Endothelial cell of umbilical vein (primary cell): ENCODE results near the gene SSNA1. TPM values are rescaled to one million over a fixed set of nuclear protein-coding genes. Genes with fewer than 3 reads are reported as not detected.

Experiments
- BruUV-seq: library from RNA; stranded (reverse); fragments of 400-500 nt; replicated peaks from 2 replicates; lab custom pipeline; 2021; lab: Mats Ljungman, UMichigan
- CTCF ChIA-PET: fragments of 300-600, 350-600 bp; sonication (Branson Sonifier 250); formaldehyde crosslinking; loops from one replicate; lab custom pipeline; 2021; ENCODE audit warnings: antibody characterized with exemption, inconsistent platforms; lab: Charles Lee
- POLR2A ChIA-PET: fragments of 300-600, 350-600 bp; sonication (Branson Sonifier 250); formaldehyde crosslinking; loops from one replicate; lab custom pipeline; 2021; ENCODE audit warnings: antibody characterized with exemption, inconsistent platforms; lab: Charles Lee
- DNase-seq: peaks from one replicate; pipeline ENCODE4 v3.0.0-alpha.2; 2011; ENCODE audit warnings: low read depth, low spot score
- FAIRE-seq: peaks from 2 replicates; lab custom pipeline; 2011; peaks lifted over from hg19 to GRCh38; lab: Jason Lieb, UNC
- H2AFZ ChIP-seq: 2 replicates; pipeline ENCODE4 v1.6.0; 2012; ENCODE audit warnings: low read depth, low read length, control low read depth, inconsistent platforms
- H3K27ac ChIP-seq: 2 replicates; pipeline ENCODE4 v1.5.1; 2011; ENCODE audit warnings: low read depth, mild to moderate bottlenecking, control low read depth, low read length, moderate library complexity; ENCODE audit not compliant: insufficient read depth
- H3K27me3 ChIP-seq, 2 experiments: 2 replicates each; pipeline versions ENCODE4 v1.6.0 to v1.6.1; 2011; ENCODE audit warnings: low read length in 2 of 2, mixed read lengths in 1 of 2; ENCODE audit not compliant: control insufficient read depth in 2 of 2, insufficient read depth in 2 of 2
- H3K36me3 ChIP-seq, 2 experiments: 2 replicates in 1 of 2; 3 replicates in 1 of 2; pipeline ENCODE4 v1.5.1; 2011; ENCODE audit warnings: low read length in 2 of 2, mild to moderate bottlenecking in 1 of 2, moderate library complexity in 1 of 2; ENCODE audit not compliant: control insufficient read depth in 2 of 2, insufficient read depth in 2 of 2; ENCODE audit errors: extremely low read depth in 1 of 2
- H3K4me1 ChIP-seq: 3 replicates; pipeline ENCODE4 v1.5.1; 2011; ENCODE audit warnings: mild to moderate bottlenecking, low read length; ENCODE audit not compliant: control insufficient read depth, insufficient read depth; ENCODE audit errors: extremely low read depth
- H3K4me2 ChIP-seq: 2 replicates; pipeline ENCODE4 v1.6.1; 2011; ENCODE audit warnings: low read length, control low read depth, mixed read lengths; ENCODE audit not compliant: insufficient read depth
- H3K4me3 ChIP-seq, 3 experiments: fragments of 200-600 bp in 1 of 3; sonication (generic), shearing (Covaris generic) in 1 of 3; replicated peaks in 1 of 3; 2 replicates each; pipeline ENCODE4 v1.5.1; 2011 to 2016; ENCODE audit warnings: control low read depth in 3 of 3, low read length in 3 of 3, mild to moderate bottlenecking in 2 of 3, inconsistent platforms in 1 of 3, low read depth in 1 of 3, moderate library complexity in 1 of 3; ENCODE audit not compliant: insufficient read depth in 1 of 3
- H3K79me2 ChIP-seq: 2 replicates; pipeline ENCODE4 v1.6.0; 2012; ENCODE audit warnings: low read length, inconsistent platforms; ENCODE audit not compliant: control insufficient read depth, insufficient read depth
- H3K9ac ChIP-seq: replicated peaks from 2 replicates; pipeline ENCODE3; 2011; ENCODE audit warnings: low read length, control low read depth; ENCODE audit not compliant: insufficient read depth; ENCODE audit errors: extremely low read depth
- H3K9me1 ChIP-seq: replicated peaks from 3 replicates; pipeline ENCODE4 v1.6.0; 2011; ENCODE audit warnings: mild to moderate bottlenecking, low read length; ENCODE audit not compliant: control insufficient read depth, insufficient read depth; ENCODE audit errors: extremely low read depth
- H3K9me3 ChIP-seq: replicated peaks from 2 replicates; pipeline ENCODE4 v1.5.1; 2012; ENCODE audit warnings: low read length, inconsistent platforms; ENCODE audit not compliant: control insufficient read depth, insufficient read depth
- H4K20me1 ChIP-seq: replicated peaks from 2 replicates; pipeline ENCODE3; 2011; ENCODE audit warnings: mild to moderate bottlenecking, low read length; ENCODE audit not compliant: control insufficient read depth, insufficient read depth; ENCODE audit errors: extremely low read depth
- EZH2 ChIP-seq: IDR thresholded peaks from 2 replicates; pipeline ENCODE4 v1.6.1; 2012; ENCODE audit warnings: borderline replicate concordance, low read depth, mild to moderate bottlenecking, moderate library complexity, low read length, inconsistent platforms; ENCODE audit not compliant: severe bottlenecking
- FOS ChIP-seq: IDR thresholded peaks from 2 replicates; pipeline ENCODE4 v1.6.1; 2011; ENCODE audit warnings: mild to moderate bottlenecking, low read length, moderate library complexity, borderline replicate concordance; ENCODE audit not compliant: insufficient read depth
- GATA2 ChIP-seq: IDR thresholded peaks from 2 replicates; pipeline ENCODE4 v1.7.0; 2011; ENCODE audit warnings: low read depth, mild to moderate bottlenecking, moderate library complexity, mixed read lengths, low read length; ENCODE audit not compliant: insufficient read length, insufficient read depth
- JUN ChIP-seq: IDR thresholded peaks from 2 replicates; pipeline ENCODE4 v1.6.1; 2011; ENCODE audit warnings: borderline replicate concordance, low read depth; ENCODE audit not compliant: insufficient read length, insufficient read depth
- MYC ChIP-seq: IDR thresholded peaks from one replicate; pipeline ENCODE4 v1.6.1; 2011; ENCODE audit warnings: mild to moderate bottlenecking, low read depth, low read length
- POLR2A ChIP-seq: IDR thresholded peaks from 2 replicates; pipeline ENCODE4 v1.6.1; 2012; ENCODE audit warnings: low read depth, mild to moderate bottlenecking, control low read depth, low read length
- POLR2AphosphoS5 ChIP-seq: IDR thresholded peaks from 2 replicates; pipeline ENCODE4 v1.6.1; 2012; ENCODE audit warnings: low read depth, mild to moderate bottlenecking, control low read depth, low read length, moderate library complexity; ENCODE audit not compliant: insufficient read depth
- dilution Hi-C: fragments of 300-500 bp; cut with MboI; formaldehyde crosslinking; loops from one replicate; pipeline ENCODE4 v1.15.0; 2019; ENCODE audit warnings: low sequenced_read_pairs; ENCODE audit not compliant: extremely low pct_ligation_motif_present
- intact Hi-C: fragments of 100-400 bp; cut with micrococcal nuclease; formaldehyde crosslinking; loops from one replicate; pipeline ENCODE4 v1.10.0; 2022
- polyA plus RNA-seq, 4 experiments: library from polyadenylated mRNA; depleted of rRNA in 3 of 4; stranded (reverse) in 3 of 4; unstranded in 1 of 4; fragments of >200 nt; gene quantifications; 2 replicates each; pipeline versions ENCODE4 v1.2.1 to v1.2.3, GENCODE V29; 2011 to 2012; ENCODE audit warnings: missing spikeins in 1 of 4
- total RNA-seq: library from RNA; stranded (reverse); gene quantifications from 2 replicates; pipeline ENCODE4 v1.2.3, GENCODE V29; 2021
- TF ChIP-seq, protein P1 (sequence below), 2 donors: IDR thresholded peaks; 1 replicate in 1 of 2; 2 replicates in 1 of 2; pipeline ENCODE4 v1.5.1; 2011; ENCODE audit warnings: low read length in 2 of 2, mild to moderate bottlenecking in 2 of 2, moderate library complexity in 2 of 2, control low read depth in 1 of 2, inconsistent platforms in 1 of 2, low read depth in 1 of 2; ENCODE audit not compliant: insufficient read depth in 1 of 2; ENCODE audit errors: extremely low read depth in 1 of 2
- TF ChIP-seq, protein P2 (sequence below): IDR thresholded peaks from 2 replicates; pipeline ENCODE4 v1.6.1; 2011; ENCODE audit not compliant: insufficient read depth, insufficient read length

Gene SSNA1
- total and polyA plus RNA-seq, 2 donors (not counting 3 experiments of a cell fraction or from before 2014, with no cell fraction given) = 89.0 to 146 TPM

DNA sequence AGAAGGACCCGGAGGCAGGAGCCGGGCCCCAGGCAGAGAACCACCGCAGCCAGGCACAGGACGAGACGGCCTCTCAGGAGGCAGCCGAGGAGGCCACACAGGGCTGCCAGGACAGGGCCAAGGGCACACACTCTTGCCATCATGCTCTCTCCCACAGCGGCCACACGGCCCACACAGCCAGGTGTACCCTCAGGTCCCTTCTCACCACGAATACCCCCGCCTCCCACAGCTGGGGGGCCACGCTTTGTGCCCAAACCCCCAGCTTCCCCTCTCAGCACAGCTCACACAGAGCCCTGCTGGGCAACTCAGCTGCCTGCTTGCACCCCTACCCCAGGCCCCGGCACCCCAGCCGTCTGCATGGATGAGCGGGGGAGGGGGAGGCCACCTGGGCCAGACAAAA lies 5.3 kb downstream of the SSNA1 start:
- TF ChIP-seq POLR2A (no peak), JUN (no peak), POLR2AphosphoS5 (no peak), FOS (no peak), EZH2 (no peak), MYC (no peak), GATA2 (no peak)
- TF ChIP-seq, protein P1, sequence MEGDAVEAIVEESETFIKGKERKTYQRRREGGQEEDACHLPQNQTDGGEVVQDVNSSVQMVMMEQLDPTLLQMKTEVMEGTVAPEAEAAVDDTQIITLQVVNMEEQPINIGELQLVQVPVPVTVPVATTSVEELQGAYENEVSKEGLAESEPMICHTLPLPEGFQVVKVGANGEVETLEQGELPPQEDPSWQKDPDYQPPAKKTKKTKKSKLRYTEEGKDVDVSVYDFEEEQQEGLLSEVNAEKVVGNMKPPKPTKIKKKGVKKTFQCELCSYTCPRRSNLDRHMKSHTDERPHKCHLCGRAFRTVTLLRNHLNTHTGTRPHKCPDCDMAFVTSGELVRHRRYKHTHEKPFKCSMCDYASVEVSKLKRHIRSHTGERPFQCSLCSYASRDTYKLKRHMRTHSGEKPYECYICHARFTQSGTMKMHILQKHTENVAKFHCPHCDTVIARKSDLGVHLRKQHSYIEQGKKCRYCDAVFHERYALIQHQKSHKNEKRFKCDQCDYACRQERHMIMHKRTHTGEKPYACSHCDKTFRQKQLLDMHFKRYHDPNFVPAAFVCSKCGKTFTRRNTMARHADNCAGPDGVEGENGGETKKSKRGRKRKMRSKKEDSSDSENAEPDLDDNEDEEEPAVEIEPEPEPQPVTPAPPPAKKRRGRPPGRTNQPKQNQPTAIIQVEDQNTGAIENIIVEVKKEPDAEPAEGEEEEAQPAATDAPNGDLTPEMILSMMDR (IDR thresholded peaks at IDR 0.05; ENCODE audit: extremely low read depth in 1 of 2, insufficient read depth in 1 of 2, low read depth in 1 of 2, low read length in 2 of 2) = no peak
- TF ChIP-seq, protein P2, sequence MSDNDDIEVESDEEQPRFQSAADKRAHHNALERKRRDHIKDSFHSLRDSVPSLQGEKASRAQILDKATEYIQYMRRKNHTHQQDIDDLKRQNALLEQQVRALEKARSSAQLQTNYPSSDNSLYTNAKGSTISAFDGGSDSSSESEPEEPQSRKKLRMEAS = no peak
- no peaks in the 10 kb centered on the region for H3K9me1 ChIP-seq
- no peaks in the 10 kb centered on the region for H3K9me3 ChIP-seq
- peaks cover 0 to 14% of the 10 kb centered on the region in 2 experiments for H3K36me3 ChIP-seq
- peaks cover 9% of the 10 kb centered on the region for H3K4me1 ChIP-seq
- H3K4me2 ChIP-seq = no peak overlapping the region
- FAIRE-seq (no peak), DNase-seq (no peak)
- intact Hi-C loops (no loop called here), dilution Hi-C loops (no loop called here)
- ChIA-PET CTCF (interaction anchor here (2.0 kb wide), 1 partner anchor 43 kb away, joined by 6 read pairs; no protein-coding TSS in a partner anchor), POLR2A (no interaction called here)
- no peak overlapping the region for H3K4me3 ChIP-seq
- no peaks in the 10 kb centered on the region for H3K27me3 ChIP-seq
- BruUV-seq = no TSS peak
- H2AFZ ChIP-seq = no peak overlapping the region
- H3K27ac ChIP-seq = no peak overlapping the region
- H4K20me1 ChIP-seq = no peaks in the 10 kb centered on the region
- no peak overlapping the region for H3K9ac ChIP-seq
- H3K79me2 ChIP-seq = peaks cover 12% of the 10 kb centered on the region
